HG02943 (cell line): ENCODE measurements around the gene DNER.

Experiments used
- ATAC-seq: cut with Tn5 transposase; IDR thresholded peaks from one replicate; pipeline ENCODE4 v1.9.1; 2021; ENCODE audit warnings: mild to moderate bottlenecking, low read depth, moderate library complexity; ENCODE audit not compliant: unreplicated experiment

The DNER gene

GRCh38 chr2:229675569-229675968, 38.8 kb downstream of the DNER start:
- no peak for ATAC-seq

- ATAC-seq, result no peak
Observed at GRCh38 chr2:229674830-229675530, 39.4 kb downstream of the DNER start.

GRCh38 chr2:229673676-229674075, 40.7 kb downstream of the DNER start:
- no peak for ATAC-seq

GRCh38 chr2:229672021-229672420, 42.3 kb downstream of the DNER start:
- ATAC-seq, result no peak

- ATAC-seq, result no peak
Observed at GRCh38 chr2:229669841-229670240, 44.5 kb downstream of the DNER start.

- ATAC-seq, result no peak
Observed at GRCh38 chr2:229666811-229667210, 47.5 kb downstream of the DNER start.

GRCh38 chr2:229665158-229665557, 49.2 kb downstream of the DNER start:
- ATAC-seq, result no peak

GRCh38 chr2:229661478-229661877, 52.9 kb downstream of the DNER start:
- ATAC-seq, result no peak

GRCh38 chr2:229660951-229661350, 53.4 kb downstream of the DNER start:
- ATAC-seq, result no peak

GRCh38 chr2:229660391-229660790, 54.0 kb downstream of the DNER start:
- no peak for ATAC-seq

GRCh38 chr2:229658004-229658403, 56.4 kb downstream of the DNER start:
- ATAC-seq, result no peak

GRCh38 chr2:229654437-229654836, 59.9 kb downstream of the DNER start:
- no peak for ATAC-seq

- ATAC-seq, result no peak
Observed at GRCh38 chr2:229653531-229653930, 60.8 kb downstream of the DNER start.

- ATAC-seq, result no peak
Observed at GRCh38 chr2:229652796-229653195, 61.6 kb downstream of the DNER start.

GRCh38 chr2:229650901-229651300, 63.5 kb downstream of the DNER start:
- no peak for ATAC-seq

GRCh38 chr2:229650059-229650458, 64.3 kb downstream of the DNER start:
- ATAC-seq, result no peak

- no peak for ATAC-seq
Observed at GRCh38 chr2:229646186-229646723, 68.1 kb downstream of the DNER start.

GRCh38 chr2:229642371-229642770, 72.0 kb downstream of the DNER start:
- no peak for ATAC-seq

GRCh38 chr2:229641676-229642075, 72.7 kb downstream of the DNER start:
- no peak for ATAC-seq

GRCh38 chr2:229640636-229641035, 73.7 kb downstream of the DNER start:
- ATAC-seq, result no peak

GRCh38 chr2:229636571-229636970, 77.8 kb downstream of the DNER start:
- ATAC-seq, result no peak

- no peak for ATAC-seq
Observed at GRCh38 chr2:229635371-229635680, 79.0 kb downstream of the DNER start.
